Measurements from ENCODE around the gene EME2.

DNA sequence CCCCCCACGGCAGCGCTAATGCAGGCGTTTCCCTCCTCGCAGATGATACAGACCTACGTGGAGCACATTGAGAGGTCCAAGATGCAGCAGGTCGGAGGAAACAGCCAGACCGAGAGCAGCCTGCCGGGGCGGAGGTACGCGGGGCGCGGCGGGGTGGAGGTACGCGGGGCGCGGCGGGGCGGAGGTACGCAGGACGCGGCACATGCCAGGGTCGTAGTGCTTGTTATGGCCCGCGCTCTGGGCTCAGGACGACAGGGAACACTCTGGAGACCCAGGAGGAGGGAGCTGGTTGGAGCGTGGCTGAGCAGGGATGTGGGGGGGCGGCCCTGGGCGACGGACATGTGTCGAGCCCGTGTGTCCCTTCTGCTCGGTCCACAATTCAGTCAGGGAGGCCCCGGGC is 43.2 kb upstream of the EME2 start:
- TF ChIP-seq POLR2A (IDR thresholded peaks at IDR 0.05; ENCODE audit: low read depth, low read length) (no peak), POLR2AphosphoS5 (IDR thresholded peaks at IDR 0.05; ENCODE audit: low read depth, low read length) (no peak), TAF1 (IDR thresholded peaks at IDR 0.05; ENCODE audit: borderline replicate concordance, low read depth, low read length) (no peak)
